PC-9 (cell line): ENCODE results near the gene RNF220.

ENCODE experiments used
- CTCF ChIP-seq: fragments of 200-600 bp; sonication (generic); conservative IDR thresholded peaks from 2 replicates; pipeline ENCODE4 v1.6.1; 2017; ENCODE audit warnings: mixed run types, antibody characterized with exemption, mild to moderate bottlenecking, moderate library complexity
- EZH2 ChIP-seq: fragments of 200-600 bp; sonication (generic); IDR thresholded peaks from 2 replicates; pipeline ENCODE4 v1.8.0; 2017; ENCODE audit warnings: antibody characterized with exemption, low read depth

GRCh38 chr1:44524655-44525500 is 119.8 kb downstream of the RNF220 start:
- TF ChIP-seq CTCF (no peak), EZH2 (no peak)
